Caki2 (cell line): ENCODE measurements around the gene NMNAT1. TPM values are rescaled to one million over a fixed set of nuclear protein-coding genes. Genes with fewer than 3 reads are reported as not detected.

Experiments
- total RNA-seq: library from RNA; depleted of rRNA; stranded (reverse); fragments of >200 nt; shearing (Covaris generic); gene quantifications from 2 replicates; pipeline ENCODE4 v1.2.3, GENCODE V29; 2014; ENCODE audit warnings: low replicate concordance; rRNA removed

The NMNAT1 gene
- total RNA-seq, 1 experiment from 2014 or later: 18.5 TPM

Other genes starting within 250 kb of the NMNAT1 start
- gene CLSTN1, start 119.5 kb upstream of the NMNAT1 start, total RNA-seq: 144 and 149 TPM in 2 replicates
- gene CTNNBIP1, start 33.2 kb upstream of the NMNAT1 start, total RNA-seq: 18.0 and 20.8 TPM in 2 replicates
- 12.8 and 13.5 TPM in 2 replicates for gene LZIC, start 84 bp upstream of the NMNAT1 start, total RNA-seq
- gene RBP7, start 53.8 kb downstream of the NMNAT1 start, total RNA-seq: not detected in 2 replicates
- 13.9 and 17.7 TPM in 2 replicates for gene UBE4B, start 89.5 kb downstream of the NMNAT1 start, total RNA-seq